Measurements from ENCODE around the gene DKC1.

Gene DKC1

DNA sequence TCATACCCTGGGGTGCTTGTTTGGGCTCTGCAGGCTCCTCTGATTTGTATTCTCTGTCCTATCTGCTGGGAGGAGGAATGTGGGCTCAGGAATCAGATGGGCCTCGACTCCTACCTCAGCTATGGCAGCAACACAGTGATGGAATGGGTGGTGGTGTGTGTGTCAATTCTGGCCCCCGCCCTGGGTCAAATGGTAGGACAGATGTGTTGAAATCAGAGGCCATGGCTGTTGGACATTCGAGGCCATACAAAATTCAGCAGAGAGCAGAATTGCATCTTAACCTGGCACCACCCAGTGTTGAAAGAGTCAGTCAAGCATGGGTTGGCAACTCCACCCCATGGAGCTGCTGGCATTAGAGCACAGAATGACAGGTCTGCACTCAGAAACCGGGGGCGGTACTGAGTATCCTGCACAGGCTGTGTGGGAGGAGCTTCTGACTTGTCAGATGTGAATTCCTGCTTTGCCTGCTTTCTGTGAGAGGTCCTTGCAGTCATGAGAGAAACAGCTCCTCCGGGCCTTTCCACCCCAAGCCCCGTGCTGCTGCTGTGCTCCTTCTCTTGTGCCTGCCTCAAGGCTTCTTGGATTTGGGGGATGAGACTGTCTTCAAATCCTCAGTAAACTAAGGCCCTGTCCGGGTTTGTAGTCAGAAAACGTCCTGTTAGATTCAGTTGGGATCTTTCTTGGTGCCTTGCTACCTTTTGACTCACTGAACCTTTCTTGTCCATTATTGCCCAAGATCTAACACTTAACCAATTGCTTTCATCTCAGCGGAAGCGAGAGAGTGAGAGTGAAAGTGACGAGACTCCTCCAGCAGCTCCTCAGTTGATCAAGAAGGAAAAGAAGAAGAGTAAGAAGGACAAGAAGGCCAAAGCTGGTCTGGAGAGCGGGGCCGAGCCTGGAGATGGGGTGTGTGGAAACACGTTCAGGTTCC lies 13.0 kb downstream of the DKC1 start:
- Histone ChIP-seq H3K36me3 (ENCODE audit: control insufficient read depth in 1 of 2, insufficient read depth in 2 of 2, low read length in 2 of 2) (peaks cover 33 to 48% of the 10 kb centered on the region in 2 experiments), H2BK5ac (ENCODE audit: low read depth, low read length, poor library complexity) (no peak overlapping the region), H3K23ac (ENCODE audit: low read length) (no peak overlapping the region)

DNA sequence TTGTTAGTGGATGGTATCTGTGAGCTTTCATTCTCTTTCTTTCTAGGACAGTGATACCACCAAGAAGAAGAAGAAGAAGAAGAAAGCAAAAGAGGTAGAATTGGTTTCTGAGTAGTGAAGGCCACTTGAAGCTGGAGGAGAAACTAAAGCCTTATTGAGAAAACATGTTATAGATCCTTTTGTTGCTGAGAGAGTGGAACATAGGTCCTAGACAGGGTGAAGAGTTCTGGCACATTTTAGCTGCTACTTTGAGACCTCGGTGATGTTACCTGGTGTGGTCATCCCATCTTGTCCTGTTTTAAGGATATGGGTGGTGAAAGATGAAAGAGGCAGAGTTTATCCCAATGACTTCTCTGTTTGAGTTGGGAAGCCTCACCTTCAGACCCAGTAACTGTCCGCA lies 14.1 kb downstream of the DKC1 start:
- DNase-seq: no peak
- Histone ChIP-seq H2AFZ (ENCODE audit: insufficient read depth, low read length, poor library complexity) (no peak overlapping the region), H4K91ac (ENCODE audit: low read depth, low read length) (no peak overlapping the region), H3K36me3 (ENCODE audit: control insufficient read depth in 1 of 2, insufficient read depth in 2 of 2, low read length in 2 of 2) (peaks cover 36 to 47% of the 10 kb centered on the region in 2 experiments), H3K18ac (ENCODE audit: low read length) (no peak overlapping the region), H2AK5ac (ENCODE audit: low read length) (no peak overlapping the region), H3K79me2 (ENCODE audit: control insufficient read depth, insufficient read depth, low read length, poor library complexity) (no peaks in the 10 kb centered on the region), H2BK120ac (ENCODE audit: insufficient read depth, low read length, poor library complexity) (no peak overlapping the region), H3K14ac (ENCODE audit: low read length) (no peak overlapping the region), H3K27ac (ENCODE audit: low read depth, low read length) (no peak overlapping the region), H3K4me1 (ENCODE audit: control insufficient read depth in 1 of 2, insufficient read depth in 2 of 2, low read length in 2 of 2) (no peaks in the 10 kb centered on the region), H4K12ac (ENCODE audit: low read depth, low read length) (no peak overlapping the region), H3K9ac (ENCODE audit: low read length) (no peak overlapping the region), H3K4me2 (ENCODE audit: low read length) (no peak overlapping the region), H2BK5ac (ENCODE audit: low read depth, low read length, poor library complexity) (no peak overlapping the region), H3K4ac (ENCODE audit: low read depth, low read length) (no peak overlapping the region), H3K79me1 (ENCODE audit: low read length) (no peaks in the 10 kb centered on the region), H3K9me3 (ENCODE audit: insufficient read depth, low read depth, low read length) (no peaks in the 10 kb centered on the region), H3K27me3 (ENCODE audit: insufficient read depth, low read length) (no peaks in the 10 kb centered on the region), H3K4me3 (ENCODE audit: low read depth, low read length) (no peak overlapping the region), H2BK12ac (ENCODE audit: low read length) (no peak overlapping the region), H3K23ac (ENCODE audit: low read length) (no peak overlapping the region), H4K8ac (ENCODE audit: low read depth, low read length) (no peak overlapping the region)
- no CpG with 5 or more reads among the region's 2 CpGs for WGBS (ENCODE audit: extremely low coverage, insufficient coverage, insufficient read length)

More for the DNA sequence above, 13.0 kb downstream of the DKC1 start:
- no peak overlapping the region for H4K12ac ChIP-seq (ENCODE audit: low read depth, low read length)
- no peak overlapping the region for H3K4me2 ChIP-seq (ENCODE audit: low read length)
- no peak overlapping the region for H2BK12ac ChIP-seq (ENCODE audit: low read length)
- no peak overlapping the region for H3K14ac ChIP-seq (ENCODE audit: low read length)
- no peak overlapping the region for H3K4me3 ChIP-seq (ENCODE audit: low read depth, low read length)
- no peaks in the 10 kb centered on the region for H3K9me3 ChIP-seq (ENCODE audit: insufficient read depth, low read depth, low read length)
- H3K79me1 ChIP-seq (ENCODE audit: low read length): no peaks in the 10 kb centered on the region
- H3K4me1 ChIP-seq (ENCODE audit: control insufficient read depth in 1 of 2, insufficient read depth in 2 of 2, low read length in 2 of 2): no peaks in the 10 kb centered on the region
- H4K8ac ChIP-seq (ENCODE audit: low read depth, low read length): no peak overlapping the region
- DNase-seq: no peak
- no peak overlapping the region for H2AFZ ChIP-seq (ENCODE audit: insufficient read depth, low read length, poor library complexity)
- no peaks in the 10 kb centered on the region for H3K79me2 ChIP-seq (ENCODE audit: control insufficient read depth, insufficient read depth, low read length, poor library complexity)
- H3K27ac ChIP-seq (ENCODE audit: low read depth, low read length): no peak overlapping the region
- H4K91ac ChIP-seq (ENCODE audit: low read depth, low read length): no peak overlapping the region
- no peaks in the 10 kb centered on the region for H3K27me3 ChIP-seq (ENCODE audit: insufficient read depth, low read length)
- no peak overlapping the region for H3K9ac ChIP-seq (ENCODE audit: low read length)
- no peak overlapping the region for H3K18ac ChIP-seq (ENCODE audit: low read length)
- no CpG with 5 or more reads among the region's 15 CpGs for WGBS (ENCODE audit: extremely low coverage, insufficient coverage, insufficient read length)
- H2BK120ac ChIP-seq (ENCODE audit: insufficient read depth, low read length, poor library complexity): no peak overlapping the region
- no peak overlapping the region for H2AK5ac ChIP-seq (ENCODE audit: low read length)
- no peak overlapping the region for H3K4ac ChIP-seq (ENCODE audit: low read depth, low read length)

DNA sequence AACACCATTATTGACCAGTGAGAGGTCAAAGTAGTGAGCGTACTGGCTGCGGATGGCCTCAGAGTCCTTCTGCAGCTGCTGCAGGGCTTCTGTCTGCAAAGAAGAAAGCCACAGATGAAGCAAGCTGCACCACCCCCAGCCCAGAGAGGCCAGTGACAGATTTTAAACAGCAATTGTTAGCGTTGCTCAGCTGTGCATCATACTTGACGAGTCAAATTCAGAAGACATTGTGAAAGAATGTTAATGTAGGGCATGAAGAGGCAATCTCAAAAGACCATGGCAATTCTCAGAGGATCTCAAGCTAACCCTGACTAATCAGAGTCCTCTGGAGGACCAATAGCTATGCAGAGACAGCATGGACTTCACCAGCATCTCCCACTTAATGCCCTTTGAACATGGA lies 16.6 kb downstream of the DKC1 start:
- no peak overlapping the region for H2AK5ac ChIP-seq (ENCODE audit: low read length)
- H2BK120ac ChIP-seq (ENCODE audit: insufficient read depth, low read length, poor library complexity): no peak overlapping the region
- no peak overlapping the region for H4K12ac ChIP-seq (ENCODE audit: low read depth, low read length)
- no peak overlapping the region for H3K23ac ChIP-seq (ENCODE audit: low read length)
- H3K18ac ChIP-seq (ENCODE audit: low read length): no peak overlapping the region
- H3K27ac ChIP-seq (ENCODE audit: low read depth, low read length): no peak overlapping the region
- H3K14ac ChIP-seq (ENCODE audit: low read length): no peak overlapping the region
- no peak overlapping the region for H3K4me2 ChIP-seq (ENCODE audit: low read length)
- WGBS (ENCODE audit: extremely low coverage, insufficient coverage, insufficient read length): no CpG with 5 or more reads among the region's 4 CpGs
- no peaks in the 10 kb centered on the region for H3K79me2 ChIP-seq (ENCODE audit: control insufficient read depth, insufficient read depth, low read length, poor library complexity)
- no peaks in the 10 kb centered on the region for H3K4me1 ChIP-seq (ENCODE audit: control insufficient read depth in 1 of 2, insufficient read depth in 2 of 2, low read length in 2 of 2)
- H4K91ac ChIP-seq (ENCODE audit: low read depth, low read length): no peak overlapping the region
- H2BK5ac ChIP-seq (ENCODE audit: low read depth, low read length, poor library complexity): no peak overlapping the region
- H3K9ac ChIP-seq (ENCODE audit: low read length): no peak overlapping the region
- H3K27me3 ChIP-seq (ENCODE audit: insufficient read depth, low read length): no peaks in the 10 kb centered on the region
- H3K79me1 ChIP-seq (ENCODE audit: low read length): no peaks in the 10 kb centered on the region
- no peak overlapping the region for H3K4ac ChIP-seq (ENCODE audit: low read depth, low read length)
- no peak overlapping the region for H2AFZ ChIP-seq (ENCODE audit: insufficient read depth, low read length, poor library complexity)
- no peaks in the 10 kb centered on the region for H3K9me3 ChIP-seq (ENCODE audit: insufficient read depth, low read depth, low read length)
- H4K8ac ChIP-seq (ENCODE audit: low read depth, low read length): no peak overlapping the region
- H3K4me3 ChIP-seq (ENCODE audit: low read depth, low read length): no peak overlapping the region
- DNase-seq: peak; percentile 67 to 79
- no peak overlapping the region for H2BK12ac ChIP-seq (ENCODE audit: low read length)
- peaks cover 31 to 39% of the 10 kb centered on the region in 2 experiments for H3K36me3 ChIP-seq (ENCODE audit: control insufficient read depth in 1 of 2, insufficient read depth in 2 of 2, low read length in 2 of 2)

DNA sequence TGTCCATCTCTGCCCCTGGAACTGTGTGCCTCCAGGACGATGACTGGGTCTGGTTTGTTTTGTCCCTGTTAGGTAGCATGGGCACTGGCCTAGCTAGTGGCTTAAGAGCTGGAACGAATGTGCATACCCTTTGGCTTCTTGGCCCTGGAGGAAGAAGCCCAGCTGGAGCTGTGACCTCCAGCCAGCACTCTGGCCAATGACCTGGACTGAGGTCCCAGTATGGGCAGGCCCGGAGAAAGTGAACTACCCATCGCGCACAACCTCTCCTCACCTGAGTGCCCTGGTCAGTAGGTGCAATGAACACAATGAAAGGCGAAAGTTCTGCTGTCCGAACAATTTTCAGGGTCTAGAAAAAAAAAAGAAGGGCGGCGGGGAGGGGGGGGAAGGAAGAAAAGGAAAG lies 18.3 kb downstream of the DKC1 start:
- Histone ChIP-seq H4K12ac (ENCODE audit: low read depth, low read length) (no peak overlapping the region), H2AK5ac (ENCODE audit: low read length) (no peak overlapping the region), H3K27me3 (ENCODE audit: insufficient read depth, low read length) (no peaks in the 10 kb centered on the region), H3K9ac (ENCODE audit: low read length) (no peak overlapping the region), H3K14ac (ENCODE audit: low read length) (no peak overlapping the region), H3K4me2 (ENCODE audit: low read length) (no peak overlapping the region), H3K36me3 (ENCODE audit: control insufficient read depth in 1 of 2, insufficient read depth in 2 of 2, low read length in 2 of 2) (peaks cover 22 to 27% of the 10 kb centered on the region in 2 experiments), H4K91ac (ENCODE audit: low read depth, low read length) (no peak overlapping the region), H2BK120ac (ENCODE audit: insufficient read depth, low read length, poor library complexity) (no peak overlapping the region), H2BK5ac (ENCODE audit: low read depth, low read length, poor library complexity) (no peak overlapping the region), H3K23ac (ENCODE audit: low read length) (no peak overlapping the region), H3K18ac (ENCODE audit: low read length) (no peak overlapping the region), H3K4ac (ENCODE audit: low read depth, low read length) (no peak overlapping the region), H2BK12ac (ENCODE audit: low read length) (no peak overlapping the region), H3K79me2 (ENCODE audit: control insufficient read depth, insufficient read depth, low read length, poor library complexity) (peaks cover 1% of the 10 kb centered on the region), H3K9me3 (ENCODE audit: insufficient read depth, low read depth, low read length) (no peaks in the 10 kb centered on the region), H3K4me1 (ENCODE audit: control insufficient read depth in 1 of 2, insufficient read depth in 2 of 2, low read length in 2 of 2) (peaks cover 0 to 2% of the 10 kb centered on the region in 2 experiments), H4K8ac (ENCODE audit: low read depth, low read length) (no peak overlapping the region), H3K4me3 (ENCODE audit: low read depth, low read length) (no peak overlapping the region), H3K79me1 (ENCODE audit: low read length) (no peaks in the 10 kb centered on the region), H3K27ac (ENCODE audit: low read depth, low read length) (no peak overlapping the region), H2AFZ (ENCODE audit: insufficient read depth, low read length, poor library complexity) (no peak overlapping the region)
- WGBS (ENCODE audit: extremely low coverage, insufficient coverage, insufficient read length): no CpG with 5 or more reads among the region's 9 CpGs
- DNase-seq: no peak
